HEK293T (cell line): Measurements from ENCODE around the gene TPCN2.

Source experiments
- FOXA1 ChIP-seq: fragments of 450-650 bp; IDR thresholded peaks from 2 replicates; pipeline ENCODE4 v1.6.1; 2016; ENCODE audit warnings: mild to moderate bottlenecking
- FOXM1 ChIP-seq: fragments of 450-650 bp; IDR thresholded peaks from 2 replicates; pipeline ENCODE4 v1.6.1; 2017; ENCODE audit warnings: mild to moderate bottlenecking, borderline replicate concordance
- HDGF ChIP-seq: fragments of 450-650 bp; IDR thresholded peaks from 2 replicates; pipeline ENCODE4 v1.6.1; 2017; ENCODE audit warnings: antibody characterized with exemption, borderline replicate concordance
- L3MBTL2 ChIP-seq: fragments of 450-650 bp; conservative IDR thresholded peaks from 2 replicates; pipeline ENCODE4 v1.6.1; 2016; ENCODE audit warnings: mild to moderate bottlenecking
- NFRKB ChIP-seq: fragments of 450-650 bp; IDR thresholded peaks from 2 replicates; pipeline ENCODE4 v1.6.1; 2016; ENCODE audit warnings: mild to moderate bottlenecking, moderate library complexity
- SP1 ChIP-seq: fragments of 450-650 bp; IDR thresholded peaks from 2 replicates; pipeline ENCODE4 v1.6.1; 2017
- SUZ12 ChIP-seq: fragments of 450-650 bp; IDR thresholded peaks from 2 replicates; pipeline ENCODE4 v1.6.1; 2016; ENCODE audit warnings: mild to moderate bottlenecking
- TARDBP ChIP-seq: fragments of 450-650 bp; IDR thresholded peaks from 2 replicates; pipeline ENCODE4 v1.6.1; 2016
- TF ChIP-seq, protein P1 (sequence below): fragments of 450-650 bp; IDR thresholded peaks from 2 replicates; pipeline ENCODE4 v1.6.1; 2016

DNA sequence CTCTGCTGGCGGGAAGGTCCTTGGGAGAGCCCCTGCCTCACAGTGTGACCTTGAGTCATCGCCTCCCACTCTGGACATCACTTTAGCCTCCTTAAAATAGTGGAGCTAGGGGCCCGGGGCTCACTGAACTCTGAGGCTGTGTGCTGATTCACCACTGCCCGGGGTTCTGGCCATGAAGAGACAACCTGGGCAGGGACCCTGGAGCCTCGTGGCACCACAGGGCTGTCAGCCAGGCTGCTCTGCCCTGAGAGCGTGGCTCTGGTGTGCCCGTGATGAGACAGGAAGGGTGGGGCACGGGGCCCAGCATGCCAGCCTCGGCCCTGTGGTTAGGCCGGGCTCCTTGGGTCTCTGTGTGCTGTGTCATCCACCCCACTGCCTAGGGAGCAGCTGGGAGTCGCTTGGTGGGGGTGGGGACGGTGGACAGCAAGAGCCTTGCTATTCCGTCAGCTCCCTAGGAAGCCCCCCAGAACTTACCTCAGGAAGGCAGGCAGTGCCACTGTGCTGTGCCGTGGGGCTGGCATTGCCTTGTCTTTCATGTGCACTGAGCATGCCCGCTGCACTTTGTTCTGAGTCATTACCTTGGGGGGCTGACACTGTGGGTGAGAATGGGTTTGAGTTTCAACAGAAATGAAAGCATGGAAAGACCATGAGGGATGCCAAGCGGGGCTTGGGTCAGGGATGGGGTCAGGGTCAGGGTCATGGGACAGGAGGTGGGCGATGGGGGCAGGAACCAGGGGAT lies 31.7 kb downstream of the TPCN2 start:
- TF ChIP-seq FOXM1 (no peak), NFRKB (no peak), TARDBP (no peak), SP1 (no peak), L3MBTL2 (no peak), SUZ12 (no peak), FOXA1 (no peak), HDGF (no peak)
- TF ChIP-seq, protein P1, sequence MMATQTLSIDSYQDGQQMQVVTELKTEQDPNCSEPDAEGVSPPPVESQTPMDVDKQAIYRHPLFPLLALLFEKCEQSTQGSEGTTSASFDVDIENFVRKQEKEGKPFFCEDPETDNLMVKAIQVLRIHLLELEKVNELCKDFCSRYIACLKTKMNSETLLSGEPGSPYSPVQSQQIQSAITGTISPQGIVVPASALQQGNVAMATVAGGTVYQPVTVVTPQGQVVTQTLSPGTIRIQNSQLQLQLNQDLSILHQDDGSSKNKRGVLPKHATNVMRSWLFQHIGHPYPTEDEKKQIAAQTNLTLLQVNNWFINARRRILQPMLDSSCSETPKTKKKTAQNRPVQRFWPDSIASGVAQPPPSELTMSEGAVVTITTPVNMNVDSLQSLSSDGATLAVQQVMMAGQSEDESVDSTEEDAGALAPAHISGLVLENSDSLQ, result no peak
